CD4-positive, alpha-beta memory T cell (primary cell): ENCODE measurements around the gene CYP19A1. TPM values are rescaled to one million over a fixed set of nuclear protein-coding genes. Genes with fewer than 3 reads are reported as not detected.

ENCODE experiments used
- CTCF ChIA-PET: fragments of 350-600 bp; sonication (Branson Sonifier 250); formaldehyde crosslinking; loops from one replicate; lab custom pipeline; 2021; ENCODE audit warnings: inconsistent platforms; ENCODE audit not compliant: partially characterized antibody; lab: Charles Lee
- POLR2A ChIA-PET: fragments of 350-600 bp; sonication (Branson Sonifier 250); formaldehyde crosslinking; loops from one replicate; lab custom pipeline; 2021; ENCODE audit not compliant: partially characterized antibody; lab: Charles Lee
- DNase-seq, 5 donors: peaks; one replicate each; pipeline versions ENCODE4 v3.0.0 to v3.0.0-alpha.2; 2020 to 2022; ENCODE audit warnings: mixed read lengths in 1 of 5
- H3K27ac ChIP-seq: one replicate; pipeline ENCODE4 v1.7.0; 2013; ENCODE audit warnings: low read depth, low read length
- H3K27me3 ChIP-seq: 2 replicates; pipeline ENCODE4 v1.7.0; 2013; ENCODE audit warnings: mild to moderate bottlenecking, low read length, moderate library complexity; ENCODE audit not compliant: insufficient read depth
- H3K36me3 ChIP-seq: 2 replicates; pipeline ENCODE4 v1.7.0; 2013; ENCODE audit warnings: mild to moderate bottlenecking, low read length, moderate library complexity; ENCODE audit not compliant: insufficient read depth
- H3K4me1 ChIP-seq: 2 replicates; pipeline ENCODE4 v1.7.0; 2013; ENCODE audit warnings: mild to moderate bottlenecking, low read length, moderate library complexity; ENCODE audit not compliant: insufficient read depth
- H3K4me3 ChIP-seq, 2 donors: one replicate each; pipeline ENCODE4 v1.7.0; 2013; ENCODE audit warnings: low read length in 2 of 2, mild to moderate bottlenecking in 1 of 2
- H3K9me3 ChIP-seq, 2 donors: one replicate each; pipeline ENCODE4 v1.7.0; 2013; ENCODE audit warnings: low read length in 2 of 2, control low read depth in 1 of 2; ENCODE audit not compliant: control insufficient read depth in 1 of 2
- H3K27ac Mint-ChIP-seq, 7 donors: one replicate each; pipeline ENCODE4 v1.8.0; 2020 to 2021; ENCODE audit warnings: mixed read lengths in 7 of 7, mild to moderate bottlenecking in 6 of 7, inconsistent platforms in 3 of 7, moderate library complexity in 3 of 7
- H3K27me3 Mint-ChIP-seq, 2 donors: one replicate each; pipeline ENCODE4 v1.8.0; 2020 to 2021; ENCODE audit warnings: mixed read lengths in 2 of 2
- H3K36me3 Mint-ChIP-seq, 2 donors: one replicate each; pipeline ENCODE4 v1.8.0; 2020 to 2021; ENCODE audit warnings: mixed read lengths in 2 of 2, inconsistent platforms in 1 of 2, mild to moderate bottlenecking in 1 of 2
- H3K4me1 Mint-ChIP-seq, 4 donors: one replicate each; pipeline ENCODE4 v1.8.0; 2020 to 2021; ENCODE audit warnings: mixed read lengths in 4 of 4, mild to moderate bottlenecking in 1 of 4
- H3K4me3 Mint-ChIP-seq, 8 donors: one replicate each; pipeline ENCODE4 v1.8.0; 2020 to 2021; ENCODE audit warnings: mixed read lengths in 8 of 8, mild to moderate bottlenecking in 7 of 8, moderate library complexity in 6 of 8, inconsistent platforms in 3 of 8
- H3K9me3 Mint-ChIP-seq, 8 donors: one replicate each; pipeline ENCODE4 v1.8.0; 2020 to 2021; ENCODE audit warnings: mixed read lengths in 8 of 8, mild to moderate bottlenecking in 5 of 8, inconsistent platforms in 3 of 8, moderate library complexity in 1 of 8
- intact Hi-C: fragments of 100-400 bp; cut with micrococcal nuclease; formaldehyde crosslinking; loops from one replicate; pipeline ENCODE4 v1.15.1; 2023
- polyA plus RNA-seq, 2 donors: library from polyadenylated mRNA; unstranded; fragments of 300-500 nt; fragmentation: Illumina TruSeq; gene quantifications; one replicate each; pipeline ENCODE4 v1.2.3, GENCODE V29; 2021
- total RNA-seq, 2 experiments: library from RNA; stranded (reverse); gene quantifications; one replicate each; pipeline ENCODE4 v1.2.3, GENCODE V29; 2021

CYP19A1 gene
- total and polyA plus RNA-seq, 4 experiments from 2014 or later = not detected

DNA sequence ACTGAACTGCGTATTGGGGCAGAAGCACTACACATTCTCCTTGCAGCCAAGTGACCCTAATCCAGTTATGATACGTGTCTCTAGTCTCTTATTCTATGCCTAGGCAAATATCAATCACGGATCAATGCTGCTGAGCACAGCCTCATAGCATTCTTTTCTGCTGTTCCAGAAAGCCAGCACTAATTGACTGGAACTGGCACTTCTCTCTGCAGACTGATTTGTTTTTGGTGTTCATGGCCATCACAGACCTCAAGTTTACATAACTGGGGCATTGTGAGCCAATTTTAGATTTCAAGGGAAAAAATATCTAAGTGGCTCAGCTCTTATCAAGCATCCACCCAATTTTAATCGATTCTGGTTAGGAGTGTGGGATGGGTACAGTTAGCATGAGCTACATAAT is 41.0 kb upstream of the CYP19A1 start:
- Mint-ChIP-seq H3K4me3 (no peak overlapping the region), H3K27ac (no peak overlapping the region), H3K9me3 (no peaks in the 10 kb centered on the region), H3K36me3 (no peaks in the 10 kb centered on the region), H3K4me1 (no peaks in the 10 kb centered on the region), H3K27me3 (peaks cover 8 to 10% of the 10 kb centered on the region in 2 donors)
- Histone ChIP-seq H3K9me3 (no peaks in the 10 kb centered on the region), H3K27me3 (no peaks in the 10 kb centered on the region), H3K4me1 (no peaks in the 10 kb centered on the region), H3K27ac (no peak overlapping the region), H3K36me3 (no peaks in the 10 kb centered on the region), H3K4me3 (no peak overlapping the region)
- ChIA-PET CTCF (no interaction called here), POLR2A (no interaction called here)
- intact Hi-C loops = no loop called here
- no peak for DNase-seq

DNA sequence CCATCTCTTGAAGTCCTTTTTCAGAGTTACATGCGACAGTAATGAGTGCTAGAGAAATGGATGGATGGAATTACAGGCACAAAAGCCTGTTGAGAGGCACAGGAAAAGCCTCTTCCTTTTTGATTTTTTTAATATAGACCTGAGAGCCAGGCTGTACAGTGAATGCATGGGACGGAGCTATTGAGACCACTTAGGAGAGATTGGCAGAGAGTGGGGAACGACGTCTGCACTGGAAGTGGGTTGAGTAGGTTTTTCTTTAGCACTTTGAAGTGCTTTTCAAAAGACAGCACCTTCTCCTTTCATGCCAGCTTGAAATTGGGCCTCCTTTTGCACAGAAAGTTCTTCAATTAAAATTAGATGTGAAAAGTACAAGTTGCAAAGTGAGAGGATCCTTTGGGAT is 40.0 kb upstream of the CYP19A1 start:
- Mint-ChIP-seq H3K36me3 (no peaks in the 10 kb centered on the region), H3K4me3 (no peak overlapping the region), H3K9me3 (no peaks in the 10 kb centered on the region), H3K27me3 (peaks cover 7 to 10% of the 10 kb centered on the region in 2 donors), H3K4me1 (no peaks in the 10 kb centered on the region), H3K27ac (no peak overlapping the region)
- Histone ChIP-seq H3K4me1 (no peaks in the 10 kb centered on the region), H3K27ac (no peak overlapping the region), H3K4me3 (no peak overlapping the region), H3K36me3 (no peaks in the 10 kb centered on the region), H3K27me3 (no peaks in the 10 kb centered on the region), H3K9me3 (no peaks in the 10 kb centered on the region)
- POLR2A ChIA-PET = no interaction called here
- DNase-seq = no peak
- intact Hi-C loops = no loop called here
- CTCF ChIA-PET = no interaction called here

DNA sequence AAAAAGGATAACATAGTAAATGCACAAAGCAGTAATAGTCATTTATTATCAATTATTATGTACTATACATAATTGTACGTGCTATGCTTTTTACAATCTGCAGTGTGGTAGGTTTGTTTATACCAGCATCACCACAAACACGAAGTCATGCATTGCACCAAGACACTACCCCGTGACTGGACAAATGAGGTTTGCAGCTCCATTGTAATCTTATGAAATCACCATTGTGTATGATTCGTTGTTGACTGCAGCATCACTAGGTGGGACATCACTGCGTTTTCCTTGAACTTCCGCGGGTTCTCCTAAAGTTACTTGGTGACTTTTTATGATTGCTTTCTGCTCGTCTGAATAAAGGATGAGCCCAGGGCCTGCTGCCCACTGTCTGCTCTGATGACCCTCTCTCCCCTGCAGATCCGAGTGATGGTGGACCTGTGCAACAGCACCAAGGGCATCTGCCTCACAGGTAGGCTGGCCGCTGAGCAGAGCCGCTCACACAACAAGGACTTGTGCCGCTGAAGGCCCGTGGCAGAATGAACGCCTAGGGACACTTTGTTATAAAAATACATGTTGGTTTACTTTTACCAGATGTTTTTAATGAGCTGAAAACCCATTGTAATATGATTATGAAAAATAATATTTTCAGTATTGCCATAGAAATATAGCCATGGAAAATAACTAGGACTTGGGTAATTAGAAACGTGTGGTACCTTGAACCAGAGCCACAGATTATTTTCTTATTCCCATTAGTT is 38.8 kb upstream of the CYP19A1 start:
- Histone ChIP-seq H3K4me1 (no peaks in the 10 kb centered on the region), H3K4me3 (no peak overlapping the region), H3K36me3 (no peaks in the 10 kb centered on the region), H3K27ac (no peak overlapping the region), H3K27me3 (no peaks in the 10 kb centered on the region), H3K9me3 (no peaks in the 10 kb centered on the region)
- no peaks in the 10 kb centered on the region for H3K4me1 Mint-ChIP-seq
- ChIA-PET CTCF (no interaction called here), POLR2A (no interaction called here)
- no peak for DNase-seq
- H3K27ac Mint-ChIP-seq = no peak overlapping the region
- H3K36me3 Mint-ChIP-seq = no peaks in the 10 kb centered on the region
- intact Hi-C loops = no loop called here
- no peak overlapping the region for H3K4me3 Mint-ChIP-seq
- peaks cover 0 to 3% (median 0%) of the 10 kb centered on the region in 8 donors for H3K9me3 Mint-ChIP-seq
- peaks cover 1 to 6% of the 10 kb centered on the region in 2 donors for H3K27me3 Mint-ChIP-seq

DNA sequence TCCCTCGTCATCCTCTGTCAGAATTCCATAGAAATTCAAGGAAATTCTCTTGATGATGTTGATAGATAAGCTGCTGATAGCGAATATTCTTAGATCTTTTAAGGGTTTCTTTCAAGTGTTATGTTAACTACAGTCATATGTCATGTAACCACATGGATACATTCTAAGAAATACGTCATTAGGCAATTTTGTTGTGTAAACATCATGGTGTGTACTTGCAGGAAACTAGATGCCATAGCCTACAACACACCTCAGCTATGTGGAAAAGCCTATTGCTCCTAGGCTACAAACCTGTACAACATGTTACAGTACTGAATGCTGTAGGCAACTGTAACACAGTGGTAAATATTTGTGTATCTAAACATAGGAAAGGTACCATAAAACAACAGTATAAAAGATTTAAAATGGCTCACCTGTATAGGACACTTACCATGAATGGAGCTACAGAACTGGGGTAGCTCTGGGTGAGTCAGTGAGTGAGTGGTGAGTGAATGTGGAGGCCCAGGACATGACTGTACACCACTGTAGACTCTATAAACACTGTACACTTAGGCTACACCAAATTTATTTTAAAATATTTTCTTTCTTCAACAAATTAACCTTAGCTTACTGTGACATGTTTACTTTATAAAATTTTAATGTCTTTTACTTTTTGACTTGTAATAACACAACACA is 37.7 kb upstream of the CYP19A1 start:
- Histone ChIP-seq H3K27me3 (no peaks in the 10 kb centered on the region), H3K9me3 (no peaks in the 10 kb centered on the region), H3K27ac (no peak overlapping the region), H3K36me3 (no peaks in the 10 kb centered on the region), H3K4me1 (no peaks in the 10 kb centered on the region), H3K4me3 (no peak overlapping the region)
- POLR2A ChIA-PET = no interaction called here
- intact Hi-C loops = no loop called here
- no peak for DNase-seq
- Mint-ChIP-seq H3K27ac (no peak overlapping the region), H3K27me3 (no peaks in the 10 kb centered on the region), H3K9me3 (peaks cover 0 to 3% (median 0%) of the 10 kb centered on the region in 8 donors), H3K4me3 (no peak overlapping the region), H3K36me3 (no peaks in the 10 kb centered on the region), H3K4me1 (no peaks in the 10 kb centered on the region)
- CTCF ChIA-PET = no interaction called here

DNA sequence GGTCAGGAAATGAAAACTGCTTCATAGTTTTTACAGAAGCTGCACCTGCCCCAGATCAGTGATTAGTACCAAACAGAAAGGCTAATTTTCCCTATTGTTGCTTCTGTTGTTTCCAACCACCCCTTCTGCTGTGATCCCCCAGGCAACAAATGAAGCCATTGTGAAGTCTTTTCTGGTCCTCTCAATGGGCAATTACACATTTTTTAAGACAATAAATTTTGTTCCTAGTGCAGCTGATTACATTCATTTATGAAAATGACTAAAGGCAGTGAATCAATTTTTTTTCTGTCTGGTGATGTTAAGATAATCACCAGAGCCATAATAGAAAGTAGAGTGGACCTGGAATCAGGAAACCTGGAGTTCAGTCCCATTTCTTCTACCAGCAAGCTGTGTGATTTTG is 35.7 kb upstream of the CYP19A1 start:
- Mint-ChIP-seq H3K27ac (no peak overlapping the region), H3K4me1 (no peaks in the 10 kb centered on the region), H3K27me3 (no peaks in the 10 kb centered on the region), H3K36me3 (no peaks in the 10 kb centered on the region), H3K9me3 (peaks cover 0 to 3% (median 0%) of the 10 kb centered on the region in 8 donors), H3K4me3 (no peak overlapping the region)
- Histone ChIP-seq H3K27me3 (no peaks in the 10 kb centered on the region), H3K36me3 (no peaks in the 10 kb centered on the region), H3K9me3 (no peaks in the 10 kb centered on the region), H3K27ac (no peak overlapping the region), H3K4me3 (no peak overlapping the region), H3K4me1 (no peaks in the 10 kb centered on the region)
- CTCF ChIA-PET = no interaction called here
- intact Hi-C loops = no loop called here
- no peak for DNase-seq
- POLR2A ChIA-PET = no interaction called here

DNA sequence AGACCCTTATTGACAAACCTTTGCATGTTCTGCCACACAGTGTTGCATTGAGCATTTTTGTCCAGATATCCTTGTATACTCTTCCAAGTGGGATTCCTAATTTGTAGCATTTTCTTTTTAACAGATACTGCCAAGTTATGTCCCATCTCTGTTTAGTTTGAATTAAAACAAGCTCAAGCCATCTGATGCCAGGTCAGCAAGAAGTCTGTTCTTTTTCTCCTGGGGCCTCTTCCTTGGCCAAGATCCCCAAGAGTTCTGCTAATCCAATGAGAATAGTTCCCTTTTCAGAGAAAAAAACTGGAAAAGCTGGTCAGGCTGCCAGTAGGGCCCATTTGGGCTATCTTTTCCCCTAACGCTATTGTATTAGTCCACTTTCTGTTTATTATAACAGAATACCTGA is 32.9 kb upstream of the CYP19A1 start:
- Histone ChIP-seq H3K36me3 (no peaks in the 10 kb centered on the region), H3K4me1 (no peaks in the 10 kb centered on the region), H3K27ac (no peak overlapping the region), H3K27me3 (no peaks in the 10 kb centered on the region), H3K9me3 (no peaks in the 10 kb centered on the region), H3K4me3 (no peak overlapping the region)
- no peak for DNase-seq
- Mint-ChIP-seq H3K27ac (no peak overlapping the region), H3K36me3 (no peaks in the 10 kb centered on the region), H3K4me3 (no peak overlapping the region), H3K9me3 (peaks cover 0 to 3% (median 0%) of the 10 kb centered on the region in 8 donors), H3K4me1 (no peaks in the 10 kb centered on the region), H3K27me3 (peaks cover 0 to 1% of the 10 kb centered on the region in 2 donors)
- ChIA-PET POLR2A (no interaction called here), CTCF (no interaction called here)
- intact Hi-C loops = no loop called here

DNA sequence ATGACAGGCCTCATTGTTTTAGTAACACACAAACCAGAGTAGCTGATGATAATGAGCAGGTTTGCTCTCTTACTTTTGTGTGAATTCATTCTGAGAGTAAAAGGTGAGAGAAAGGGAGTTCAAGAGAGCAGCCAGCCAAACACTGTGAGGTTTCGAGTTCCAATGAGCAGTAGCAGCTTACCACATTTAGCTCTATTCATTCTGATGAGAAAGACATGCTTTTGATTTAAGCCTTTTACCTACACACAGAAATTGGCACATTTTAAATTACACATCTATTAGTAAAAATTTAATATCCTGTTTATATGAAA is 31.0 kb upstream of the CYP19A1 start:
- CTCF ChIA-PET = no interaction called here

More for the DNA sequence above, 31.0 kb upstream of the CYP19A1 start:
- Histone ChIP-seq H3K36me3 (no peaks in the 10 kb centered on the region), H3K27me3 (no peaks in the 10 kb centered on the region), H3K4me3 (no peak overlapping the region), H3K27ac (no peak overlapping the region), H3K9me3 (no peaks in the 10 kb centered on the region), H3K4me1 (no peaks in the 10 kb centered on the region)
- H3K9me3 Mint-ChIP-seq = peaks cover 0 to 3% (median 0%) of the 10 kb centered on the region in 8 donors
- no peak overlapping the region for H3K4me3 Mint-ChIP-seq
- DNase-seq = no peak
- H3K4me1 Mint-ChIP-seq = no peaks in the 10 kb centered on the region
- H3K27me3 Mint-ChIP-seq = peaks cover 0 to 3% of the 10 kb centered on the region in 2 donors
- H3K27ac Mint-ChIP-seq = no peak overlapping the region
- POLR2A ChIA-PET = no interaction called here
- intact Hi-C loops = no loop called here
- no peaks in the 10 kb centered on the region for H3K36me3 Mint-ChIP-seq
